ENCODE results near the gene C4orf17. TPM values are rescaled to one million over a fixed set of nuclear protein-coding genes. Genes with fewer than 3 reads are reported as not detected.

The C4orf17 gene
- total and polyA plus RNA-seq, 2 of the 8 experiments (the other 6 are each of a cell fraction or from before 2014, with no cell fraction given) = not detected

DNA sequence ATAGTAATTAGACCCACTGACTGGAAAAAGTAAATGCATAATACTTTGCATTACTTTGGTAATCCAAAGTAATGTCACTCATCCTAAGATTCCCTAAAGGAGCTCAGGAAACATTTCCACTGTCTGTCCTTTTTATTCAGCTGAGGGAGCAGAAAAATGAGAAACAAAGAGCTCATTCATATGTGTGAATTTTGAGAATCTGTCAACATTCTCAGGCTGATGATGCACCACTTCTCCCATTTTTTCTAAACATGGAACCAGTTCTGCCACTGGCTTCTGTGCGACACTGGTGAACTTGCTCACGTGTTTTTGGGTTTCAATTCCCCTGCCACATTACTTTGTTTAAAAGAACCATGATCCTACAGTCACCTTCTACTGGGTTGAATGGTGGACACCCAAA is 47.3 kb upstream of the C4orf17 start:
- H4K5ac ChIP-seq (ENCODE audit: insufficient read length, low read depth, low read length) = no peak overlapping the region
- DNase-seq (ENCODE audit: low read depth in 1 of 2, low spot score in 2 of 2) (no peak), FAIRE-seq (no peak)
- no peak overlapping the region for H4K91ac ChIP-seq (replicated peaks; ENCODE audit: insufficient read length, low read length)
- H3K14ac ChIP-seq (ENCODE audit: insufficient read length) = no peak overlapping the region
- no peak overlapping the region for H2BK15ac ChIP-seq (ENCODE audit: low read length)
- ChIA-PET CTCF (ENCODE audit: partially characterized antibody) (interaction anchor here (0.7 to 10.0 kb wide), 27 partner anchors 10 to 1312 kb away, joined by 3 to 99 read pairs (median 5); partner anchors contain the start of genes ADH5 and C4orf17), POLR2A (ENCODE audit: partially characterized antibody) (interaction anchor here (0.9 kb wide), 1 partner anchor 10 kb away, joined by 3 read pairs; no protein-coding TSS in a partner anchor)
- no peaks in the 10 kb centered on the region for H3K9me3 ChIP-seq (ENCODE audit: insufficient read depth in 2 of 2, low read depth in 1 of 2, low read length in 1 of 2)
- no peak overlapping the region for H3K56ac ChIP-seq (replicated peaks; ENCODE audit: insufficient read length, low read depth, low read length)
- H2AFZ ChIP-seq (ENCODE audit: low read length) = no peak overlapping the region
- H3K18ac ChIP-seq (ENCODE audit: extremely low read depth, low read length) = no peak overlapping the region
- H2BK12ac ChIP-seq (ENCODE audit: low read depth, low read length) = no peak overlapping the region
- H3K9ac ChIP-seq (replicated peaks in 1 of 4; ENCODE audit: extremely low read depth in 1 of 4, low read depth in 3 of 4, low read length in 3 of 4) = no peak overlapping the region
- H3K4ac ChIP-seq (replicated peaks; ENCODE audit: insufficient read length, low read depth, low read length) = no peak overlapping the region
- H3K27me3 ChIP-seq (replicated peaks in 1 of 4; ENCODE audit: control insufficient read depth in 3 of 4, extremely low read depth in 1 of 4, insufficient read depth in 3 of 4, low read length in 3 of 4) = no peaks in the 10 kb centered on the region
- no peaks in the 10 kb centered on the region for H3K36me3 ChIP-seq (ENCODE audit: control insufficient read depth in 2 of 4, insufficient read depth in 4 of 4, low read length in 3 of 4)
- no peak overlapping the region for H2BK120ac ChIP-seq (replicated peaks; ENCODE audit: low read depth, low read length)
- H4K20me1 ChIP-seq (replicated peaks in 1 of 2; ENCODE audit: control insufficient read depth in 1 of 2, insufficient read depth in 2 of 2, low read length in 2 of 2) = no peaks in the 10 kb centered on the region
- 90% methylated on average over 2 of the region's 2 CpGs; no CpG with 5 or more reads in 1 of the 2 experiments for WGBS, 2 experiments (ENCODE audit: extremely low coverage in 1 of 2, insufficient coverage in 1 of 2, insufficient read length in 1 of 2, insufficient replicate concordance in 2 of 2, low coverage in 1 of 2, low lambda C conversion rate in 2 of 2, missing lambda C conversion rate in 1 of 2)
- no peak overlapping the region for H2AK5ac ChIP-seq (ENCODE audit: low read depth, low read length)
- H4K8ac ChIP-seq (ENCODE audit: extremely low read depth, insufficient read depth, low read length) = no peak overlapping the region
- H3K4me1 ChIP-seq (replicated peaks in 1 of 4; ENCODE audit: control insufficient read depth in 3 of 4, insufficient read depth in 4 of 4, low read length in 3 of 4) = no peaks in the 10 kb centered on the region; a peak in 1 of 7 replicates
- no peak overlapping the region for H2BK5ac ChIP-seq (ENCODE audit: low read depth, low read length)
- H3K4me3 ChIP-seq (ENCODE audit: extremely low read depth in 1 of 4, insufficient read depth in 2 of 4, low read depth in 3 of 4, low read length in 4 of 4) = no peak overlapping the region
- H3K23ac ChIP-seq (ENCODE audit: insufficient read length) = no peak overlapping the region
- TF ChIP-seq HDAC6 (IDR thresholded peaks at IDR 0.05; ENCODE audit: low read depth, low read length) = no peak
- TF ChIP-seq SP4 (IDR thresholded peaks at IDR 0.05; ENCODE audit: low read length) = no peak
- TF ChIP-seq, protein P1, sequence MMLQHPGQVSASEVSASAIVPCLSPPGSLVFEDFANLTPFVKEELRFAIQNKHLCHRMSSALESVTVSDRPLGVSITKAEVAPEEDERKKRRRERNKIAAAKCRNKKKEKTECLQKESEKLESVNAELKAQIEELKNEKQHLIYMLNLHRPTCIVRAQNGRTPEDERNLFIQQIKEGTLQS (IDR thresholded peaks at IDR 0.05; ENCODE audit: insufficient read depth, low read depth, low read length) = no peak
- H3K79me2 ChIP-seq (ENCODE audit: control insufficient read depth in 1 of 2, insufficient read depth in 2 of 2, low read length in 2 of 2) = no peaks in the 10 kb centered on the region
- H3K79me1 ChIP-seq (ENCODE audit: low read depth, low read length) = no peaks in the 10 kb centered on the region
- no peak overlapping the region for H3K27ac ChIP-seq (ENCODE audit: low read depth, low read length)
- no peak overlapping the region for H2BK20ac ChIP-seq (ENCODE audit: low read length)
- H3K4me2 ChIP-seq (ENCODE audit: insufficient read depth in 1 of 2, low read depth in 2 of 2, low read length in 2 of 2) = no peak overlapping the region
- no peaks in the 10 kb centered on the region for H3K23me2 ChIP-seq (ENCODE audit: low read depth, low read length)

Data from H1 (cell line).